Small intestine (tissue), 16 donors: ENCODE data around the gene XAGE1A. TPM values are rescaled to one million over a fixed set of nuclear protein-coding genes. Genes with fewer than 3 reads are reported as not detected.
A peak's percentile ranks its signal among the peaks of the same experiment; 100 is the strongest.
"Not testable (repeated sequence)": the region's sequence is repeated elsewhere in the genome, so short reads cannot be mapped to it uniquely, and the experiment has no call there.

Source experiments
- DNase-seq, 2 donors: peaks; one replicate each; pipeline versions ENCODE4 v3.0.0 to v3.0.0-alpha.2; 2013
- FAIRE-seq: peaks from 2 replicates; lab custom pipeline; 2012; peaks lifted over from hg19 to GRCh38; lab: Jason Lieb, UNC
- H3K27ac ChIP-seq, 3 donors: one replicate each; pipeline ENCODE4 v1.5.1; 2013; ENCODE audit warnings: low read length in 2 of 3, mild to moderate bottlenecking in 2 of 3, control low read depth in 1 of 3, inconsistent platforms in 1 of 3, low read depth in 1 of 3, moderate library complexity in 1 of 3
- H3K27me3 ChIP-seq, 3 donors: one replicate each; pipeline ENCODE4 v1.6.1; 2013; ENCODE audit warnings: low read length in 3 of 3, inconsistent platforms in 1 of 3; ENCODE audit not compliant: control insufficient read depth in 3 of 3, insufficient read depth in 3 of 3
- H3K36me3 ChIP-seq, 3 donors: one replicate each; pipeline ENCODE4 v1.6.1; 2013; ENCODE audit warnings: low read length in 3 of 3, inconsistent platforms in 1 of 3, low read depth in 1 of 3, mild to moderate bottlenecking in 1 of 3, moderate library complexity in 1 of 3; ENCODE audit not compliant: control insufficient read depth in 3 of 3, insufficient read depth in 2 of 3
- H3K4me1 ChIP-seq, 3 donors: one replicate each; pipeline ENCODE4 v1.6.1; 2013; ENCODE audit warnings: low read length in 2 of 3, inconsistent platforms in 1 of 3, low read depth in 1 of 3, mild to moderate bottlenecking in 1 of 3, moderate library complexity in 1 of 3; ENCODE audit not compliant: control insufficient read depth in 3 of 3, insufficient read depth in 2 of 3
- H3K4me3 ChIP-seq, 3 donors: one replicate each; pipeline ENCODE4 v1.5.1; 2013; ENCODE audit warnings: low read length in 3 of 3, control low read depth in 1 of 3, inconsistent platforms in 1 of 3, low read depth in 1 of 3, mild to moderate bottlenecking in 1 of 3, moderate library complexity in 1 of 3
- H3K9me3 ChIP-seq, 2 donors: one replicate each; pipeline ENCODE4 v1.6.1; 2013; ENCODE audit warnings: low read depth in 1 of 2, low read length in 1 of 2; ENCODE audit not compliant: control insufficient read depth in 2 of 2, insufficient read depth in 1 of 2
- WGBS, 3 donors: extraction: QIAGEN DNeasy Blood & Tissue Kit; methylation state at CpG; one replicate each; pipeline ENCODE4 v1.1.7; 2013; 5-methylcytosine and 5-hydroxymethylcytosine counted together
- long read RNA-seq, 10 donors: transcript quantifications; one replicate each; lab custom pipeline, GENCODE V29; 2026
- polyA plus RNA-seq, 4 donors: library from polyadenylated mRNA; stranded (reverse) in 3 of 4; unstranded in 1 of 4; fragments of 200-250 nt in 3 of 4; fragments of 120-200 nt in 1 of 4; gene quantifications; one replicate each; pipeline versions ENCODE4 v1.2.1 to v1.2.3, GENCODE V29; 2013
- donor health status: healthy with polysubstance abuse.
- donor health status: control.
- donor health status: control.
- donor health status: Bipolar disorder and iron deficiency.
- donor health status: healthy.

Gene XAGE1A
- not detected for polyA plus RNA-seq
- long read RNA-seq, donor 1: 0 reads
- long read RNA-seq, donor 2: 0 reads
- long read RNA-seq, donor 3: 0 reads
- long read RNA-seq, donor 4: 0 reads
- long read RNA-seq, donor 5: 0 reads
- long read RNA-seq, donor 6: 0 reads
- long read RNA-seq, donor 7: 0 reads
- long read RNA-seq, donor 8: 0 reads
- long read RNA-seq, donor 9: 0 reads
- long read RNA-seq, donor 10: 0 reads

GRCh38 chrX:52495545-52496418 lies at the start of gene XAGE1A:
XAGE1A (plus strand) TSS chrX:52495808; CDS start chrX:52497362, 1,554 bp downstream.
- not testable (repeated sequence) for FAIRE-seq, H3K9me3 ChIP-seq, H3K36me3 ChIP-seq, H3K27me3 ChIP-seq, H3K4me3 ChIP-seq, H3K27ac ChIP-seq, DNase-seq, H3K4me1 ChIP-seq
- WGBS, 3 donors: no CpG with 5 or more reads among the region's 41 CpGs

- not testable (repeated sequence) for H3K27ac ChIP-seq, H3K4me1 ChIP-seq, H3K36me3 ChIP-seq, H3K27me3 ChIP-seq, H3K9me3 ChIP-seq, DNase-seq, H3K4me3 ChIP-seq, FAIRE-seq
- 22 to 49% (median 43%) methylated on average over 3 of the region's 3 CpGs for WGBS, 3 donors
These were observed 43.6 kb upstream of the XAGE1A start for GRCh38 chrX:52452031-52452430.

GRCh38 chrX:52471301-52471700 lies 24.3 kb upstream of the XAGE1A start:
- not testable (repeated sequence) for H3K27me3 ChIP-seq, H3K9me3 ChIP-seq, H3K4me3 ChIP-seq, H3K36me3 ChIP-seq, FAIRE-seq, H3K27ac ChIP-seq, H3K4me1 ChIP-seq
- peak in 1 of 2 donors; percentile 66 for DNase-seq
- WGBS, 3 donors: 5 to 32% (median 18%) methylated on average over 1 of the region's 1 CpG

- not testable (repeated sequence) for H3K27ac ChIP-seq, H3K36me3 ChIP-seq, H3K9me3 ChIP-seq, FAIRE-seq, DNase-seq, H3K4me1 ChIP-seq, H3K27me3 ChIP-seq, H3K4me3 ChIP-seq
- WGBS, 3 donors: no CpG with 5 or more reads among the region's 5 CpGs
These were observed 788 bp downstream of the XAGE1A start for GRCh38 chrX:52496419-52496772.

GRCh38 chrX:52501362-52501761 lies 5.8 kb downstream of the XAGE1A start:
- H3K36me3 ChIP-seq, H3K27me3 ChIP-seq, DNase-seq, H3K9me3 ChIP-seq, H3K4me3 ChIP-seq, H3K27ac ChIP-seq, H3K4me1 ChIP-seq, FAIRE-seq: not testable (repeated sequence)
- WGBS, 3 donors: no CpG with 5 or more reads among the region's 6 CpGs

GRCh38 chrX:52504551-52504950 lies 8.9 kb downstream of the XAGE1A start:
- Histone ChIP-seq H3K9me3 (no peaks in the 10 kb centered on the region), H3K27me3 (no peaks in the 10 kb centered on the region), H3K4me3 (no peak overlapping the region), H3K36me3 (no peaks in the 10 kb centered on the region), H3K4me1 (no peaks in the 10 kb centered on the region), H3K27ac (no peak overlapping the region)
- 81 to 93% (median 81%) methylated on average over 4 of the region's 4 CpGs for WGBS, 3 donors
- DNase-seq (no peak), FAIRE-seq (no peak)

GRCh38 chrX:52507331-52507730 lies 11.7 kb downstream of the XAGE1A start:
- Histone ChIP-seq H3K9me3 (no peaks in the 10 kb centered on the region), H3K36me3 (no peaks in the 10 kb centered on the region), H3K27ac (no peak overlapping the region), H3K4me1 (no peaks in the 10 kb centered on the region), H3K4me3 (no peak overlapping the region), H3K27me3 (no peaks in the 10 kb centered on the region)
- WGBS, 3 donors: 67 to 87% (median 82%) methylated on average over 3 of the region's 3 CpGs
- FAIRE-seq: no peak
- no peak for DNase-seq

GRCh38 chrX:52509916-52510315 lies 14.3 kb downstream of the XAGE1A start:
- FAIRE-seq: no peak
- WGBS, 3 donors: 69 to 94% (median 75%) methylated on average over 6 of the region's 6 CpGs

More at GRCh38 chrX:52509916-52510315, 14.3 kb downstream of the XAGE1A start:
- Histone ChIP-seq H3K4me1 (no peaks in the 10 kb centered on the region), H3K9me3 (no peaks in the 10 kb centered on the region), H3K4me3 (no peak overlapping the region), H3K27me3 (no peaks in the 10 kb centered on the region), H3K27ac (no peak overlapping the region), H3K36me3 (no peaks in the 10 kb centered on the region)
- no peak for DNase-seq
